Memory B cell (primary cell): ENCODE measurements around the gene MCAT.

ENCODE experiments used
- ATAC-seq: fragments of 150-1000 bp; cut with Tn5 transposase; 2 replicates; pipeline ENCODE4 v1.10.0; 2021; ENCODE audit warnings: low read depth, mild to moderate bottlenecking, moderate library complexity
- DNase-seq, 2 donors: peaks; one replicate each; pipeline ENCODE4 v3.0.0; 2022; ENCODE audit warnings: low spot score in 2 of 2
- H3K27ac Mint-ChIP-seq: one replicate; pipeline ENCODE4 v1.8.0; 2022; ENCODE audit warnings: mild to moderate bottlenecking, moderate library complexity, mixed read lengths
- H3K27me3 Mint-ChIP-seq: one replicate; pipeline ENCODE4 v1.8.0; 2022; ENCODE audit warnings: mixed read lengths
- H3K36me3 Mint-ChIP-seq: one replicate; pipeline ENCODE4 v1.8.0; 2022; ENCODE audit warnings: mild to moderate bottlenecking, mixed read lengths
- H3K4me1 Mint-ChIP-seq: one replicate; pipeline ENCODE4 v1.8.0; 2022; ENCODE audit warnings: mixed read lengths
- H3K4me3 Mint-ChIP-seq: one replicate; pipeline ENCODE4 v1.8.0; 2022; ENCODE audit warnings: mild to moderate bottlenecking, moderate library complexity, mixed read lengths
- H3K9me3 Mint-ChIP-seq: one replicate; pipeline ENCODE4 v1.8.0; 2022; ENCODE audit warnings: mixed read lengths

MCAT gene

GRCh38 chr22:43142880-43143562 is at the start of gene MCAT:
Gene MCAT (minus strand): TSS chr22:43143398. CDS start chr22:43143348, 50 bp downstream.
- peaks cover 25% of the 10 kb centered on the region for H3K4me1 Mint-ChIP-seq
- peaks cover 13% of the 10 kb centered on the region for H3K36me3 Mint-ChIP-seq
- peak within 1 kb of the TSS; percentile 95 for H3K27ac Mint-ChIP-seq
- DNase-seq (peak; percentile 79 to 82), ATAC-seq (peak; percentile 81)
- H3K4me3 Mint-ChIP-seq, result peak within 1 kb of the TSS; percentile 91
- H3K9me3 Mint-ChIP-seq, result no peaks in the 10 kb centered on the region
- no peaks in the 10 kb centered on the region for H3K27me3 Mint-ChIP-seq

GRCh38 chr22:43191831-43192230 is 48.6 kb upstream of the MCAT start:
- DNase-seq (no peak), ATAC-seq (no peak)
- no peak overlapping the region for H3K27ac Mint-ChIP-seq

GRCh38 chr22:43188829-43189545 is 45.8 kb upstream of the MCAT start:
- peaks cover 4% of the 10 kb centered on the region for H3K4me1 Mint-ChIP-seq
- peak overlapping the region; percentile 41 for H3K4me3 Mint-ChIP-seq
- H3K36me3 Mint-ChIP-seq, result peaks cover 2% of the 10 kb centered on the region
- no peaks in the 10 kb centered on the region for H3K27me3 Mint-ChIP-seq
- ATAC-seq (no peak), DNase-seq (no peak)
- H3K9me3 Mint-ChIP-seq, result peaks cover 2% of the 10 kb centered on the region
- peak overlapping the region; percentile 64 for H3K27ac Mint-ChIP-seq

More at GRCh38 chr22:43191831-43192230, 48.6 kb upstream of the MCAT start:
- H3K27me3 Mint-ChIP-seq, result peaks cover 3% of the 10 kb centered on the region
- H3K9me3 Mint-ChIP-seq, result peaks cover 2% of the 10 kb centered on the region
- H3K4me3 Mint-ChIP-seq, result no peak overlapping the region
- H3K36me3 Mint-ChIP-seq, result peaks cover 2% of the 10 kb centered on the region
- no peaks in the 10 kb centered on the region for H3K4me1 Mint-ChIP-seq

GRCh38 chr22:43187171-43188099 is 44.2 kb upstream of the MCAT start:
- Mint-ChIP-seq H3K4me3 (peak overlapping the region; percentile 78), H3K27ac (peak overlapping the region; percentile 94), H3K27me3 (no peaks in the 10 kb centered on the region), H3K4me1 (peaks cover 4% of the 10 kb centered on the region), H3K9me3 (peaks cover 2% of the 10 kb centered on the region), H3K36me3 (peaks cover 2% of the 10 kb centered on the region)
- ATAC-seq (peak; percentile 88), DNase-seq (peak; percentile 96)

GRCh38 chr22:43186272-43187170 is 43.3 kb upstream of the MCAT start, which contains the start of gene TTLL12:
Gene TTLL12 (minus strand): TSS chr22:43187134. CDS start chr22:43187069, 65 bp downstream.
- Mint-ChIP-seq H3K27me3 (no peaks in the 10 kb centered on the region), H3K4me1 (peaks cover 6% of the 10 kb centered on the region), H3K36me3 (peaks cover 1% of the 10 kb centered on the region), H3K27ac (peak within 1 kb of the TSS; percentile 94), H3K9me3 (peaks cover 2% of the 10 kb centered on the region), H3K4me3 (peak within 1 kb of the TSS; percentile 78)
- ATAC-seq (peak; percentile 40), DNase-seq (peak; percentile 32 to 62)

- H3K27ac Mint-ChIP-seq, result no peak overlapping the region
- peaks cover 6% of the 10 kb centered on the region for H3K4me1 Mint-ChIP-seq
- peaks cover 2% of the 10 kb centered on the region for H3K9me3 Mint-ChIP-seq
- no peak for DNase-seq
- H3K4me3 Mint-ChIP-seq, result peak overlapping the region; percentile 62
- H3K36me3 Mint-ChIP-seq, result no peaks in the 10 kb centered on the region
- no peaks in the 10 kb centered on the region for H3K27me3 Mint-ChIP-seq
- no peak for ATAC-seq
Measured at GRCh38 chr22:43185860-43186261, 42.7 kb upstream of the MCAT start.

GRCh38 chr22:43183496-43184277 is 40.5 kb upstream of the MCAT start:
- Mint-ChIP-seq H3K27ac (no peak overlapping the region), H3K9me3 (no peaks in the 10 kb centered on the region), H3K27me3 (no peaks in the 10 kb centered on the region), H3K4me3 (no peak overlapping the region), H3K4me1 (peaks cover 6% of the 10 kb centered on the region), H3K36me3 (no peaks in the 10 kb centered on the region)
- no peak for DNase-seq
- ATAC-seq, result no peak

GRCh38 chr22:43182726-43183125 is 39.5 kb upstream of the MCAT start:
- no peak for ATAC-seq
- Mint-ChIP-seq H3K4me1 (peaks cover 6% of the 10 kb centered on the region), H3K27ac (no peak overlapping the region), H3K27me3 (no peaks in the 10 kb centered on the region), H3K4me3 (no peak overlapping the region), H3K36me3 (no peaks in the 10 kb centered on the region), H3K9me3 (no peaks in the 10 kb centered on the region)
- no peak for DNase-seq

GRCh38 chr22:43182118-43182517 is 38.9 kb upstream of the MCAT start:
- ATAC-seq (no peak), DNase-seq (no peak)
- Mint-ChIP-seq H3K27me3 (no peaks in the 10 kb centered on the region), H3K36me3 (no peaks in the 10 kb centered on the region), H3K4me1 (peaks cover 6% of the 10 kb centered on the region), H3K27ac (no peak overlapping the region), H3K4me3 (no peak overlapping the region), H3K9me3 (no peaks in the 10 kb centered on the region)

- H3K36me3 Mint-ChIP-seq, result no peaks in the 10 kb centered on the region
- H3K4me1 Mint-ChIP-seq, result peaks cover 6% of the 10 kb centered on the region
- no peaks in the 10 kb centered on the region for H3K27me3 Mint-ChIP-seq
- ATAC-seq (no peak), DNase-seq (no peak)
- no peak overlapping the region for H3K27ac Mint-ChIP-seq
- H3K4me3 Mint-ChIP-seq, result no peak overlapping the region
- no peaks in the 10 kb centered on the region for H3K9me3 Mint-ChIP-seq
Measured at GRCh38 chr22:43181321-43182076, 38.3 kb upstream of the MCAT start.

- Mint-ChIP-seq H3K4me1 (peaks cover 6% of the 10 kb centered on the region), H3K27ac (no peak overlapping the region), H3K36me3 (no peaks in the 10 kb centered on the region), H3K4me3 (no peak overlapping the region), H3K27me3 (no peaks in the 10 kb centered on the region), H3K9me3 (no peaks in the 10 kb centered on the region)
- DNase-seq, result no peak
- no peak for ATAC-seq
Measured at GRCh38 chr22:43180670-43181069, 37.5 kb upstream of the MCAT start.

GRCh38 chr22:43179911-43180195 is 36.7 kb upstream of the MCAT start:
- Mint-ChIP-seq H3K27me3 (no peaks in the 10 kb centered on the region), H3K36me3 (no peaks in the 10 kb centered on the region), H3K4me1 (peaks cover 2% of the 10 kb centered on the region), H3K4me3 (no peak overlapping the region), H3K27ac (no peak overlapping the region), H3K9me3 (no peaks in the 10 kb centered on the region)
- DNase-seq (no peak), ATAC-seq (no peak)
